ENCODE measurements around the gene ZNF175.

- TF ChIP-seq NFRKB (IDR thresholded peaks at IDR 0.05) (no peak), ARNT (IDR thresholded peaks at IDR 0.05) (no peak), FOXM1 (IDR thresholded peaks at IDR 0.05; ENCODE audit: borderline replicate concordance) (no peak), SUZ12 (IDR thresholded peaks at IDR 0.05) (no peak), CTBP1 (IDR thresholded peaks at IDR 0.05; ENCODE audit: borderline replicate concordance) (no peak), LEF1 (IDR thresholded peaks at IDR 0.05; ENCODE audit: borderline replicate concordance) (no peak), SP1 (IDR thresholded peaks at IDR 0.05) (no peak), PKNOX1 (IDR thresholded peaks at IDR 0.05) (no peak), FOXA1 (IDR thresholded peaks at IDR 0.05) (no peak), ZNF384 (IDR thresholded peaks at IDR 0.05) (no peak), FOXK2 (IDR thresholded peaks at IDR 0.05) (no peak)
Measured at GRCh38 chr19:51590441-51590840, 19.4 kb downstream of the ZNF175 start.
